ENCODE measurements around the gene PDE8A.
"Not testable (repeated sequence)": the region's sequence is repeated elsewhere in the genome, so short reads cannot be mapped to it uniquely, and the experiment has no call there.

PDE8A gene

GRCh38 chr15:85168642-85169173 lies 187.1 kb downstream of the PDE8A start:
- Histone ChIP-seq H4K20me1 (ENCODE audit: low read depth, low read length) (no peaks in the 10 kb centered on the region), H3K4me2 (ENCODE audit: low read depth, low read length, poor library complexity, severe bottlenecking) (peak overlapping the region; percentile 35), H3K4me3 (ENCODE audit: insufficient read depth, low read length, poor library complexity, severe bottlenecking) (no peak overlapping the region), H2AFZ (ENCODE audit: low read depth, low read length, severe bottlenecking) (no peak overlapping the region), H3K27me3 (ENCODE audit: low read length) (no peaks in the 10 kb centered on the region), H3K9me3 (ENCODE audit: insufficient read depth, low read length) (peaks cover 17% of the 10 kb centered on the region; the same call in 1 of the 2 replicates), H3K36me3 (ENCODE audit: low read length) (no peaks in the 10 kb centered on the region), H3K27ac (ENCODE audit: low read depth, low read length) (no peak overlapping the region), H3K9ac (ENCODE audit: low read length) (no peak overlapping the region), H3K9me2 (replicated peaks; ENCODE audit: insufficient read depth, low read length) (no peaks in the 10 kb centered on the region), H3K79me2 (ENCODE audit: insufficient read depth, low read length) (no peaks in the 10 kb centered on the region), H3F3A (ENCODE audit: insufficient read depth) (no peaks in the 10 kb centered on the region)
- no peak for TF ChIP-seq EZH2phosphoT487 (conservative IDR thresholded peaks at IDR 0.05; ENCODE audit: low read length)
- TF ChIP-seq CTCF (IDR thresholded peaks at IDR 0.05; ENCODE audit: insufficient read depth, low read length, poor library complexity, severe bottlenecking) = peak; percentile 30

DNA sequence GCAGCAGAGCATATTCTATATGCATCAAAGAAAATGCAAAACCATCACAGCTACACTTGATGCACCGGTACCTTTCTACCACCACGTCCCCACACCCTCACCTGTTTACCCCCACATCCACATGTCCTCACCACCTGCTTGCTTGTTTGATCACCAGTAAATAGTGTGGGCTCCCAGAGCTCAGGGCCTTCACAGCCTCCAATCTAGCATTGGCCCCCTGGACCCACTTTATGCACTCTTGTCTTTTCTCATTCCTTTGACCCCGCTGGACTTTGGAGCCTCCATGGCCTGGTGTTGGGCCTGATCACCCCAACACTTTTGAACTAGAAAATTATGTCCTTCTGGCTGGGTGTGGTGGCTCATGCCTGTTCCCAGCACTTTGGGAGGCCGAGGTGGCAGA lies 190.1 kb downstream of the PDE8A start:
- Histone ChIP-seq H3K27ac (ENCODE audit: low read depth, low read length) (no peak overlapping the region), H4K20me1 (ENCODE audit: low read depth, low read length) (no peaks in the 10 kb centered on the region), H3K36me3 (ENCODE audit: low read length) (no peaks in the 10 kb centered on the region), H3K4me3 (ENCODE audit: insufficient read depth, low read length, poor library complexity, severe bottlenecking) (no peak overlapping the region), H3K4me2 (ENCODE audit: low read depth, low read length, poor library complexity, severe bottlenecking) (no peak overlapping the region), H3K79me2 (ENCODE audit: insufficient read depth, low read length) (no peaks in the 10 kb centered on the region), H3K9me3 (ENCODE audit: insufficient read depth, low read length) (peaks cover 17% of the 10 kb centered on the region; the same call in 1 of the 2 replicates), H2AFZ (ENCODE audit: low read depth, low read length, severe bottlenecking) (no peak overlapping the region), H3F3A (ENCODE audit: insufficient read depth) (no peaks in the 10 kb centered on the region), H3K9me2 (replicated peaks; ENCODE audit: insufficient read depth, low read length) (no peaks in the 10 kb centered on the region), H3K9ac (ENCODE audit: low read length) (no peak overlapping the region), H3K27me3 (ENCODE audit: low read length) (no peaks in the 10 kb centered on the region)
- TF ChIP-seq CTCF (IDR thresholded peaks at IDR 0.05; ENCODE audit: insufficient read depth, low read length, poor library complexity, severe bottlenecking) (no peak), EZH2phosphoT487 (conservative IDR thresholded peaks at IDR 0.05; ENCODE audit: low read length) (no peak)

DNA sequence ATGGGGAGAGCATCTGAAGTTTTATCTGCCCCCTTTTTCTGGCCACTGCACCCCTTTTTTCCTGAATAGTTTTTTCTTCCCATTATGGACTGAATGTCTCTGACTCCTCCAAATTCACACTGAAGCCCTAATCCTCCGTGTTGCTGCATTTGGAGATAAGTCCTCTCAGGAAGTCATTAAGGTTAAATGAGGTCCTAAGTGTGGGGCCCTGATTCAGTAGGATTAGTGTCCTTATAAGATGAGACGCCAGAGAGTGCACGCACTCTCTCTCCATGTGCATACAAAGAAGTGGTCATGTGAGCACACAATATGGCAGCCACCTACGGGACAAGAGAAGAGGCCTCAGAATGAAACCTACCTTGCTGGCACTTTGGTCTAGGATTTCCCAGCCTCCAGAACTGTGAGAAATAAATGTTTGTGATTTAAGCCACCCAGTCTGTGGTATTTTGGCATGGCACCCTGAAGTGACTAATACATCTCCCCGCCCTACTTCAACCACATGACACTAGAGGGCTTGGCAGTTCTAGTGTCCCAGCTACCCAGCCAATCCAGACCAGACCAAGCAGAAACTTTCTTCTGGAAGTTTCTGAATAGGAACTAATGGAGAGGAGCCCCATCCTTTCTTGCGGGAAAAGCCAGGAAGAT lies 191.3 kb downstream of the PDE8A start:
- Histone ChIP-seq H3K4me2 (ENCODE audit: low read depth, low read length, poor library complexity, severe bottlenecking) (no peak overlapping the region), H3K36me3 (ENCODE audit: low read length) (no peaks in the 10 kb centered on the region), H3K27ac (ENCODE audit: low read depth, low read length) (no peak overlapping the region), H3K79me2 (ENCODE audit: insufficient read depth, low read length) (no peaks in the 10 kb centered on the region), H2AFZ (ENCODE audit: low read depth, low read length, severe bottlenecking) (no peak overlapping the region), H4K20me1 (ENCODE audit: low read depth, low read length) (no peaks in the 10 kb centered on the region), H3F3A (ENCODE audit: insufficient read depth) (no peaks in the 10 kb centered on the region), H3K9me3 (ENCODE audit: insufficient read depth, low read length) (peaks cover 17% of the 10 kb centered on the region; the same call in 1 of the 2 replicates), H3K27me3 (ENCODE audit: low read length) (no peaks in the 10 kb centered on the region), H3K9me2 (replicated peaks; ENCODE audit: insufficient read depth, low read length) (no peaks in the 10 kb centered on the region), H3K4me3 (ENCODE audit: insufficient read depth, low read length, poor library complexity, severe bottlenecking) (no peak overlapping the region), H3K9ac (ENCODE audit: low read length) (no peak overlapping the region)
- TF ChIP-seq CTCF (IDR thresholded peaks at IDR 0.05; ENCODE audit: insufficient read depth, low read length, poor library complexity, severe bottlenecking) (no peak), EZH2phosphoT487 (conservative IDR thresholded peaks at IDR 0.05; ENCODE audit: low read length) (no peak)

- H3K36me3 ChIP-seq (ENCODE audit: low read length); H3K27ac ChIP-seq (ENCODE audit: low read depth, low read length); H3K4me3 ChIP-seq (ENCODE audit: insufficient read depth, low read length, poor library complexity, severe bottlenecking); H2AFZ ChIP-seq (ENCODE audit: low read depth, low read length, severe bottlenecking); H4K20me1 ChIP-seq (ENCODE audit: low read depth, low read length); H3K9ac ChIP-seq (ENCODE audit: low read length); H3K9me2 ChIP-seq (replicated peaks; ENCODE audit: insufficient read depth, low read length); H3K79me2 ChIP-seq (ENCODE audit: insufficient read depth, low read length); H3K4me2 ChIP-seq (ENCODE audit: low read depth, low read length, poor library complexity, severe bottlenecking); H3K27me3 ChIP-seq (ENCODE audit: low read length); H3F3A ChIP-seq (ENCODE audit: insufficient read depth): not testable (repeated sequence)
- peaks cover 17% of the 10 kb centered on the region; the same call in 1 of the 2 replicates for H3K9me3 ChIP-seq (ENCODE audit: insufficient read depth, low read length)
Observed at GRCh38 chr15:85173630-85174029, 192.0 kb downstream of the PDE8A start.
